Inferior parietal cortex (tissue), 1 donor: ENCODE measurements around the gene RAC3.
A peak's percentile ranks its signal among the peaks of the same experiment; 100 is the strongest.

Experiments
- DNase-seq: peaks from one replicate; pipeline ENCODE4 v3.0.0-alpha.2; 2016; ENCODE audit errors: extremely low spot score

The RAC3 gene

DNA sequence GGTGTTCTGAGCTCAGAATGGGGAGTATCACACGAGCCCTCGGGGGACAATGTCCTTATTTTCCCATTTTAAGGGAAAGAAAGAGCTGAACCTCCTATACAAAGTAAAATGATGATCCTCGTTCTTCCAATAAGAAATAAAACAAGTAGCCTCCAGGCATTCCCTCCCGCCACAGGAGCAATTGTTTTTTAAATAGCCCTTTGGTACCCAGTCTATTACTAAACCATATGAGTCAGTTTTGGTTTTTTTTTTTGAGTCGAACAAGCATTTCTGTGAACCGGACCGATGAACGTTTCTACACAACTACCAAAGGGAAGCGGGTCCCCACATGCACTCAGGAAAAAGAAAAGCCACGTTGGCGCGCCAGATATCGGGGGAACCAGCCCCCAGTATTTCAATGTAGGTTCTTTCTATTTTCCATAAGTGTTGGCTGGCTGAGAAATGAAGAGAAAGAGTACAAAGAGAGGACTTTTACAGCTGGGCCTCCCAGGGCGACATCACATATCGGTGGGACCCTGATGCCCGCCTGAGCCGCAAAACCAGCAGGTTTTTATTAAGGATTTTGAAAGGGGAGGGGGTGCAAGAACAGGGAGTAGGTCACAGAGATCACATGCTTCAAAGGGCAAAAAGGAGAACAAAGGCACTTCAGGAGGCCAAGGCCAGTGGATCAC lies 9.8 kb downstream of the RAC3 start:
- DNase-seq = no peak

DNA sequence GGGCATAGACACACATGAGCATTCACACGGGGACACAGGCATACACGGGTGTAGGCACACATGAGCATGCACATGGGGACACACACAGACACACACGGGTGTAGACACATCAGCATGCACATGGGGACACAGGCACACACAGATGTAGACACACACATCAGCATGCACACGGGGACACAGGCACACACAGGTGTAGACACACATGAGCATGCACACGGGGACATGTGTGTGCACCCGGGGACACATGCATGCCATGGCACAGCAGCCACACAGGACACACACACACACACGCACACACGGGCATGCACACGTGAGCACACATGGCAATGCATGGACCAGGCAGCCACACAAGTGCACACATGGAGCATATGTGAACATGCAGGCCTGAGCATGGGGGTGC lies 11.2 kb downstream of the RAC3 start:
- no peak for DNase-seq

DNA sequence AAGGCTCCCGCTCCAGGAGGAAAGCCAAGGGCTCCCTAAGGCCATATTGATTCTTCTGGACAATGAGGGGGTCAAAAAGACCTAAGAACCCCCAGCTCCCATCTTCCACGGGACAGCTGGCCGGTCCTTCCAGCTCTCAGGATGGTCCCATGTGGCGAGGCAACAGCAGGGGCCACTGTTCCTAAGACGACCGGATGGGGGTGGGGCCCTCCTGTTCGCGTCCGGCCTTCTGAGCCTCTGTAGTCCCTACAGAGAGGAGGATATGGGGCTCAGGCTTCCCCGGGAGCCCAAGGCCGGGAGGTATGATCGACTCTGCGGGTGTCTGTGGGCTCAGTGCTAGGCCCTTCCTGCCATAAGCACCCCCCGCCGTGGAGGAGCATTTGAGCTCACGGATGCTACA lies 12.0 kb downstream of the RAC3 start:
- no peak for DNase-seq

DNA sequence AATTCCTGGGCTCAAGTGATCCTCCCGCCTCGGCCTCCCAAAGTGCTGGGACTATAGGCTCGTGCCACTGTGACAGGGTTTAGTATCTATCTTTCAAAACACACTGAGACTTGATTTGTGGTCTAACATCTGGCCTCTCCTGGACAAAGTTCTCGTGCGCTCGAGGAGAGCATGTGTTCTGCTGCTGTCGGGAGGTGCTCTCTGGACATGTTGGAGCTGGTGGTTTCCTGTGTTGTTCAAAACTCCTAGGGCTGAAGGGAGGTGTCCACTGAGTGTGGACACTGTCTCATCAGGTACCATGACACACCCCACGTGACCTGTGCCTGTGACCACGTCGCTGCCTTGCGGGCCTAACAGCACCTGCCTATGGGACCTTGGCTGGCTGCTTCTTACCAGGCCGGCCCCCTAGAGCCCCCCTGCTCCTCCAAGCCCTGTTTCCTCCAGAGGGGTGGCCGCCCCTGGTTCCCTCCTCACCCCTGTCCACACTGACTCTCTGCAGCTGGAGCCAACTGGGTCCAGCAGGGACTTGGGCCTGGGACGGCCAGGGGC lies 14.5 kb downstream of the RAC3 start:
- no peak for DNase-seq

DNA sequence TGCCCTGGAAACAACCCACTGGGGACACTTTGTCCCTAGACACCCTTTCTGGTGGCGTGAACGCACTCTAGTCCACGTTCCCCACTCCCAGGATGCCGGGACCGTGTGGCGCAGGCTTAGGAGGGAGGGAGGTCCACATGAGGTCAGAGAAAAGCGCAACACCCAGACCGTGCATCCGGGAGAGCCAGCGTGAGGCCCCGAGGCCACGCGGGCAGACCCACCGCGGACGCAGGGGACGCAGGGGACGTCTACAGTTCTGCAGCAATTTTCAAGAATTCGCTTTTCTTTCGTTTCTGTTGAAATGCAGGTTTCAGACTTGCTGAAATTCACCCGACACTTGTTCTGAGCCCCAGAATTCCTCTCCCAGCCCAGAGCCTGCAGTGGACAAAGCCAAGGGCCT lies 15.4 kb downstream of the RAC3 start:
- no peak for DNase-seq

DNA sequence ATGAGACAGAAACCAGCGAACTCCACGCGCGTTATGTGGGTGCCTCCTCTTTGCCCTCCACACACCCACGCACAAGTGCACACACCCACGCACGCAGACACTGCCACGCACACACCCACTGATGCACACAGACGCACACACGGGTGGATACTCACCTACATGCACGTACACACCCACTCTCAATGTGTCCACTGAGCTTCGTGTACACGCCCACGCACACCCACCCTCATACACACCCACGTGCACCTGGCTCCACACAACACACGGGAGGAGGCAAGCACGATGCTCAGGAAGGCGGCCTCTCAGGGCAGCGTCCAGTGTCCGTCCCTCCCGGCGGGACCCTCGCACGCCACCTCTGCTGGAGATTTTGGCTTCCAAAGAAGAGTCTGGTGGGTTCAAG lies 15.9 kb downstream of the RAC3 start:
- DNase-seq = no peak

DNA sequence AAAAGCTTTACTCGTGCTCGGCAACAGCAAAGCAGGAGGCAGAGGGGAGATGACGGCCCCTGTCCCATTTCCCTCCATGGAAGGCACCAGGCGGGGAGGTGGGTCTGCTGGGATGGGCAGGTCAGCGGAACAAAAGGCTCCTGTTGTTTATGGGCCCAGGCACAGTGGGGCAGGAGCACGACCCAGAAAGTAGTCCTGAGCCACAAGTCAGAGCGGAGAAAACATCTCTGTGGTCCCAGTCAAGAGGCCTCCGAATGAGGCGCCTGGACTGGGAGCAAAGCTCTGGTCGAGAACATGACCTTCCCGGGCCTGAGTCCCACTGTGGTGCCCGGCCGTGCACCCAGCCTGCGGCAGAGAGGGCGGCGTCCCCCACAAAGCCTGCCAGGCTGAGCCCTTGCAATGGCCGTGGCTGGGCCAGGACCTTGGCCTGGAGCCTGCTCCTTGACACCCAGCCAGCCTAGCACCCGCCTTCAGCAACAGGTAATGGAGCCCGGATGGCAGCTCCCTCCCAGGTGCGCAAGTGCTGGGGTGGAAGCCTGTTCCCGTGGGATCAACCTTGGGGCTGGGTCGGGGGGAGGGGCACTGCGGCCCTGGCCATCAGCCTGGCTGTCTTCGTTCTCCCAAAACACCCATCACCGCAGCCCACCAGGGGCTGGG lies 16.6 kb downstream of the RAC3 start:
- no peak for DNase-seq

DNA sequence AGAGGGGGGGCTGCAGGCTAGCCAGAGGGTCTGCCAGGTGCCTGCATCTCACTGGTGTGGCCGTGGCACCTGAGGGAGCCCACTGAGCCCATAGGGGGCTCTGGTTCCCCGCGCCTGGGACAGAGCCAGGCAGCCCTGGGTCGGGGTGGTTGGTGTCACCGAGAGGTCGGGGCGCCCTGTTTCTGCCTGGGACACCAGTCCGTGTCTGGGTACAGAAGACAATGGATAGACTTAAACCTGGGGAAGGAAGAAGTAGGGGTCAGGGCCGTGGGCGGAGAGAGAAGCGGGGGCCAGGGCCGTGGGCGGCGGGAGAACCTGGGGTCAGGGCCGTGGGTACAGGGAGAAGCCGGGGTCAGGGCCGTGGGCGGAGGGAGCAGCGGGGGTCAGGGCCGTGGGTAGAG lies 17.1 kb downstream of the RAC3 start:
- no peak for DNase-seq

DNA sequence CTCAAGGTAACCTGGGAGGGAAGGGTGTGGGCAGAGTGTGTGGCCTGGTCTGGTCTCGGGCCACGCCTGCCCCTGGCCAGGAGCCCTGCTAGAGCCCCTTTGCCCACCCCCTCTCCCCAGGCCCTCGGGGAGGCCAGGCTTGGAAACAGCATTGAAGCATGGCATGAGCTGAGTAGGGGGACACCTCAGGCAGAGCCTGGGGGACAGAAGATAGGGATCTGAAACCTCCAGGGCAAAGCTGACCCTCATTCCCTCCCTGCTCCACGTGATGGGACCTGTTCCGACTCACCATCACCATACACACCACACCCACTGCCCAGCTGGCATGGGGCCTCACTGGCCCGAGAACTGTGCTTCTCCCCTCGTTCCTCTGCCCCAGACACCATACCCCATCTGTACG lies 17.6 kb downstream of the RAC3 start:
- no peak for DNase-seq

DNA sequence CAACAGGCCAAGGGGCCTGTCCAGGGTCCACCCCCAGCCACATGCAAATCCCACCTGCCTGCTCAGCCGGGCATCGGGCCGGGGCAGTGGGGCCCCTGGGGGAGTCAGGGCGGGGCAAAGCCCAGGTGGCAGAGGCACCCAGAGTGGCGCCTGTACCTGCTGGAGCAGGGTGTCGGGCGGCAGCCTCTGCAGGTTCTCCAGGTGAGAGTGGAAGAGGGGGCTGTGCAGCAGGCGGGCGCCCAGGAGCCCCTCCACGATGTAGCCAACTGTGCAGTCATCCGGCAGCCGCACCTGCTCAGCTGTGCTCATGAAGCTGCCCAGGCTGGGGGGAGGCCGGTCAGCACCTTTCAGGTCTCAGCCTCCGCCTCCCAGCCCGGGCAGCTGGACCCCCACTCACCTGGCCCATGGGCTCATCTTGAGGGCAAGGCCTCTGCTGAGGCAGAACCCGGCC lies 18.1 kb downstream of the RAC3 start:
- DNase-seq = no peak

DNA sequence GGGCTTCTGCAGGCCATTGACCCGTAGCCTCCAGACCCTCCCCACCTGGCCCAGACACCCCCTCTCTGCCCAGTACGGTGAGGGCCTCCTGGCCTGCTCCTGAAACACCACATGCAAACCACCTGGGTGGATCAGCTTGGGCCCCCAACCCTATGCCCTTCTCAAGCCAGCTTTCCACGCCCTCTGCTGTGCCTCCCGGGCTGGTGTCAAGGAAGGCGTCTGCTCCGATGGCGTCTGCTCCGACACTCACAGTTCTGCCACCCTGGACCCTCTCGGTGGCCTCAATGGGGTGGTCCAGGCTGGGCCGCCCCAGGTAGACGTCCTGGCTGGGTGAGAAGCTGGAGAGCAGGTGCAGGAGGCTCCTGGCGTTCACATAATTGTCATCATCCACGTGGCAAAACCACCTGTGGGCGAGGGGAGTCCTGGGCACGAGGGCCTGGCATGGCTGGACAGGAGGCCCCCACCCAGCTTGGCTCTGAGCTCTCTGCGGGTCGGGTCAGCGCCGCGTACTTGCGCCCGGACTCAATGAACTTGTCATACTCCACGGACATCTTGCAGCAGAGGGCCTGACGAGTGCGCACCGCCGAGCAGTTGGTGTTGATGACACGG lies 18.8 kb downstream of the RAC3 start:
- no peak for DNase-seq

DNA sequence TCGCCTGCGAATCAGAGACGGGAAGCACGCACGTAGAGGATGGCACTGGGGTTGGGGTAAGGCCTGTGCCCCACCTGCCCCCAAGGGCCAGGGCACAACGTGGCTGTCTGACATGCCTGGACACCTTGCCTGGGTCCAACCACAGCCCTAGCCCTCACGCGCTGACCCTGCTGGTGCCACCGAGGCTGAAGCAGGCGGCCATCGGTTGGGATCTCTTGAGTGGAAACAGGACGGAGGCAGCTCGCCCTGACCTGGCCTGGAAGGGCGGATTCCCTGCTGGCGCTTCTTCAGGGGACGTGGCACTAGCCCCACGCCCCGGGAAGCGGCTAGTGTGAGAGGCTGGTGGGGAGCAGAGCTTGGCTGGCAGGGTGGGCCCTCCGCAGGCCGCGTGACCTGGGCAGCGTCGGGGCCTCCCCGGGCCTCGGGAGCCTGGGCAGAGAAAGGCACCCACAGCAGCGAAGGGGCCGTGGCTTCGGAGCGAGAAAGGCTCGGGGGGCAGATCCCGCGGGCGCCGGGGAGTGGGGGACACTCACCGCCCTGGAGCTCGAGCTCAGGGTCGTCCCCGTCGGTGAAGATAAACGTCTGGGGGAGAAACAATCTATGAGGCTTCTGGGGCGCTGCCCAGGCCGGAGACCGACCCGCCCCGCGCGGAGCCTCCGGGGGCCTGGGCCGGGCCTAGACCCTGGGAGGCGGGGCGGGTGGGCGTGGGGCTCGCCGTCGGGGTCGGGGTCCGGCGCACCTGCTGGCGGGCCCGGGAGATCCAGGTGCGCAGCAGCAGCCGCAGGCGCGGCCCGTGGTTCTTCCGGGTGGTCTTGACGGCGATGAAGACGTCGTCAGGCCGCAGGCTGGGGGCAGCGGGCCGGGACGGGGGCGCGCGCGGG lies 19.5 kb downstream of the RAC3 start:
- DNase-seq = no peak

DNA sequence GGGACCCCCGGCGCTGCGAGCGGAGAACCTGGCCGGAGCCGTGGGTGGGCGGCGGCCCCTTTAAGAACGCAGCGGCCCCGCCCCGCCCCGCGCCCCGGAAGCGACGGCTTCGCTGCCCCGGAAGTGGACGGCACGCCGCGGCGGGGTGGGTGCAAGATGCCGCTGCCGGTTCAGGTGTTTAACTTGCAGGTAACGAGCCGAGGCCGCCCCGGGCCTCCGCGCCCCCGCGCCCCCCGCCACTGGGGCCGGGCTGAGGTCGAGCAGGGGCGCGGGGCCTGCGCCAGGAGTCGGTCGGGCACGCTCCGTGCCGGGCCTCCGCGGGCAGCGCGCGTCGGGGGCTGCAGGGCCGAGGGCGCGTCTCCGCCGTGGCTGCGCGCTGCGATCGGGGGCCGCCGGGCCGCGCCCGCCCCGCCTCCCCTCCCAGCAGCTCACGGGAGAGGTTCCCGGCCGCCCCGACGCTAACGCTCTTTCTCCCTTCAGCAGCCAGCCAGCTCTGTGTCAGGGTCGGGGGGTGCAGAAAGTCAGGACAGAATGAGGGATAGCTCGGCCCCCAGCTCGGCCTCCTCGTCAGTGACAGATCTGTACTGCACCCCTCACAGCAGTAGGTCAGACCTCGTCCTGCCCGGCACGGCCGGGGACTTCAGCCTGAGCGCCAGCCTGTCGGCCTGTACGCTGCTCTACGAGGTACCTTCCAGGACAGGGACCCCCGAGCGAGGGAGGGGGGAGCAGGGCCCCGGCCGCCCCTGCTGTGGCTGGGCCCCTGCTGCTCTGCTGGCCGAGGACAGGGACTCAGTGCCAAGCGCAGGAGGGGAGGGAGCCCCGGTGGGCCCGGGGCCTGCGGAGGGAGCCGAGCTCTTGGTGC lies 20.5 kb downstream of the RAC3 start, which contains the start of the genes GPS1 and RFNG:
GPS1 (plus strand) TSS at position 123 of the 862 bp plus-strand sequence; CDS start at position 157, 34 bp downstream.
RFNG (minus strand) TSS at position 36 of the 862 bp plus-strand sequence. CDS start 45 bp downstream, outside the sequence.
- peak; percentile 69 for DNase-seq

DNA sequence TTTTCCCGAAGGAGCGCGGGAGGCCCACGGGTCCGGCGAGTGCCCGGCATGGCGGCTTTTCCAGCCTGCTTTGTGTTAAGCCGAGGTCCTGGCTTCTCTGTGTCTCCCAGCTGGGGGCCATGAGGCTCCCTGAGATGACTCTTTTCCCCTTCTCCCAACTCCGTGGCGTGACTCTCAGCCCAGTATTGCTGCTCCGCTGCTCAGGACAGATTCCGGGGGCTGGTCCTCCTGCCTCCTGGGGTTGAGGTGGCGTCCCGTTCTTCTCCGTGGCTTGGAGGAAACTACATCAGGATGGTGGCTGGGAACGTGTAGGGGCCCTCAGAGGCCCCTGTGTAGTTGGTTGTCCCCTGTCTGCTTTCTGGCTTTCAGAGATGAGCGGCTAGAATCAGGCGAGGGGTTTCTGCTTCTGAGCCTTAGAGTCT lies 21.2 kb downstream of the RAC3 start:
- DNase-seq = no peak

DNA sequence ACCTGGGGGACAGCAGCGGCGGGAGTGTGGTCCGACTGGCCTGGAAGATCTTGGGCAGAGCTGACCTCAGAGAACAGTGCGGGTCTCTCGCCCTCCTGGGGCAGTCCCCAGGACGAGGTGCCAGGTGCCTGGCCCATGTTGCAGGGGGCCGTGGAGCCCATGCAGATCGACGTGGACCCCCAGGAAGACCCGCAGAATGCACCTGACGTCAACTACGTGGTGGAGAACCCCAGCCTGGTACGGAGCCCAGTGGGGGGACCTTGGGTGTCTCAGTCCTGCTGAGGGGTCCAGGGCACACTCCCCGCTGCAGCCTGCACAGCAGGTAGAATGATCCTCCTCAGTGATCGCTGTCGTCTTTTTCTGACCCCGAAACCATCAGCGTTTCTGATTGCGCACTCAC lies 21.7 kb downstream of the RAC3 start:
- no peak for DNase-seq

DNA sequence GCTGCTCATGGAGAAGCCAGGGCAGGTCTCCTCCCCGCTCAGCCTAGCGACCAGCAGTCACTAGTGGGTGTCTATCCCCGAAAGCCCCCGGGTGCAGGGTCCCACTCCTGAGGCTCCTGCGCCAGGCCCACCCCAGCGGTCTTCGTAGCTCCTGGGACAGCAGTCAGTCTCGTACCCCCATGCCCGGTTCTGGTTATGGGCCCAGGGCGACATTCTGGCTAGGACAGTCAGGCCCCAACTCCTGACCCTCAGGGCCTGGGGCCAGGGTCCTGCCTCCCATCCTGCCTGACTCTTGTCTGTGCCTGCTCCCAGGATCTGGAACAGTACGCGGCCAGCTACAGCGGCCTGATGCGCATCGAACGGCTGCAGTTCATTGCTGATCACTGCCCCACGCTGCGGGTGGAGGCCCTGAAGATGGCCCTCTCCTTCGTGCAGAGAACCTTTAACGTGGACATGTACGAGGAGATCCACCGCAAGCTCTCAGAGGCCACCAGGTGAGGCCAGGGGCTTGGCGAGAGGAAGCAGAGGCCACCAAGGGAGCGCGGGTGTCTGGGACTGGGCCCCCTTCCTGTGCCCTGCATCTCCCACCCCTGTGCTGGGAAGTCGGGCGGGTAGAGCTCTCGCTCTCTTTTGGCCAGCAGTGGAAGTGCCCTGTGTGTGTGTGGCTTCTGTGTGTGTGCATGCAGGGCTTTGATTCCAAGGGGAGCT lies 22.2 kb downstream of the RAC3 start:
- DNase-seq = no peak

DNA sequence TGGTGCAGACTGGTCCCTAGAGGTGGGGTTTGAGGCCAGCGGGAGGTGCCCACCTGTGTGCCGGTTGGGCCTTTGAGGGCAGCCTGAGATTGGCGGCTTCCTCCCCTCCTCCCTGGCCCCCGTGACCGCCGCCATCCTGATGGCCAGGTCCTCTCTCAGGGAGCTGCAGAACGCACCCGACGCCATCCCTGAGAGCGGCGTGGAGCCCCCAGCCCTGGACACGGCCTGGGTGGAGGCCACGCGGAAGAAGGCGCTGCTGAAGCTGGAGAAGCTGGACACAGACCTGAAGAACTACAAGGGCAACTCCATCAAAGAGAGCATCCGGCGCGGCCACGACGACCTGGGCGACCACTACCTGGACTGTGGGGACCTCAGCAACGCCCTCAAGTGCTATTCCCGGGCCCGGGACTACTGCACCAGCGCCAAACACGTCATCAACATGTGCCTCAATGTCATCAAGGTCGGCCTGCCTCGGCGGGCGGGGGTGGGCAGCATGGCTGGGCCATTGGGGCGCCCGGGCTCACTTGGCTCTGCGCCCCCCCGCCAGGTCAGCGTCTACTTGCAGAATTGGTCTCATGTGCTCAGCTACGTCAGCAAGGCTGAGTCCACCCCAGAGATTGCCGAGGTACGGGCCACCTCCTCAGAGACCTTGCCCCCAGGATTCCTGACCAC lies 23.0 kb downstream of the RAC3 start:
- no peak for DNase-seq

DNA sequence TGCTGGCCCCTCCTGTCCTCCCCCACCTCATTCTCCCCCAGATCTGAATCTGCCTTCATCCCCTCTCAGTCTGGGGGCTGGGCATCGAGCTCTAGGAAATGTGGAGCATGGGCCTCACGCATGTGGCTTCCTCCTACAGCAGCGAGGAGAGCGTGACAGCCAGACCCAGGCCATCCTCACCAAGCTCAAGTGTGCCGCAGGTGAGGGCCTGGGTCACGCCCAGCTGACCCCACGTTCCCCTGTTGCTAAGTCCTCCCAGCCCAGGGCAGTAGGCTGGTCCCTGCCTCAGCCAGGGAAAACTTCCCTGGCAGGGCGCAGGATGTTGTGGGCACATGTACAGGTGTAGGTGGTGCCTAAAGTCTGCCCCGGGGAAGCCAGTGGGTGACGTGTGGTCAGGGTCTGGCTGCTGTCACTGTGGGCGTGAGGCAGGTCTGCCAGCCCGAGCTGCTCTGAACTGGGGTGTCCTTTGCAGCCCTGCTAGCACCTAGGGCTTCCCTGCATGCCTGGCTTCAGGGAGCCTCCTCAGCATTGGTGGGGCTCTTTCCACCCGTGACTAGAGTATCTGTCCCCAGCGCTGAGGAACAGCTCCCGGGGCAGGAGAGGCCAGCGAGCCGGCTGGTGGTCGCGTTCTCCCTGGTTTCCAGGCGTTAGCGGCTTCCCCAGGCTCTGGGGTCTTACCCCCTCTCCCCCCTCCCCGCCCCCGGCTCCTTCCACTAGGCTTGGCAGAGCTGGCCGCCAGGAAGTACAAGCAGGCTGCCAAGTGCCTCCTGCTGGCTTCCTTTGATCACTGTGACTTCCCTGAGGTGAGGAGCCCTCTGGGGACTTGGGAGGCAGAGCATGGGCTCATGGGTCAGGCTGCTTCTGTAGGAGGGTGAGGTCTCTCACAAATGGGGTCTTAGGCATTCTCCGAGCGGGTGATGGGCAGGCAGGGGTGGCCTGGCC lies 23.8 kb downstream of the RAC3 start:
- DNase-seq = no peak
